Tibial nerve (tissue), 4 donors: ENCODE results near the gene PLCE1.

ENCODE experiments used
- CTCF ChIP-seq, 5 experiments: fragments of 200-600 bp in 3 of 5; fragments of 450-650 bp in 2 of 5; sonication (generic) in 3 of 5; IDR thresholded peaks; one replicate each; pipeline ENCODE4 v1.5.1; 2016 to 2019; ENCODE audit warnings: antibody characterized with exemption in 5 of 5, mild to moderate bottlenecking in 3 of 5, moderate library complexity in 2 of 5
- EP300 ChIP-seq, 2 donors: sonication (generic); formaldehyde crosslinking; IDR thresholded peaks; one replicate each; pipeline ENCODE4 v1.6.1; 2017; ENCODE audit warnings: antibody characterized with exemption in 2 of 2, mild to moderate bottlenecking in 1 of 2
- POLR2A ChIP-seq, 2 donors: fragments of 450-650 bp; IDR thresholded peaks; one replicate each; pipeline ENCODE4 v1.6.1; 2017; ENCODE audit warnings: antibody characterized with exemption in 2 of 2, mild to moderate bottlenecking in 2 of 2, moderate library complexity in 2 of 2

DNA sequence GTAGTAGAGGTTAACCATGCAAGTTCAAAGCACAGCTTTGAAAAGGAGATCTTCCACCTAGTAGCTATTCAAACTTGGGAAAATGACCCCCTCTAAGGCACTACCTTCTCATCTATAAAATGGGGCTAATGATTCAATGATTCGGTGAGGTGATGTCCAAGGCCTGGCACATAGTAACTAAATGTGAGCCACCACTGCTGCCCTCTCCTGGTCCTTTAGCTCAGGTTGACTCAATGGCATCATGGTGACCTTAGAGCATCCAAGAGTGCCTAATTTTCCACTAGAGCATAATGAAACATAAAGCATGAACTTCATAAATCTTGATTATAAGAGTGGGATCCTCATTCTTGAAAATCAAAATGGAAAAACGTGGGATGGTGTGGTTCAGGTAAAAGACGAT is 16.3 kb upstream of the PLCE1 start:
- no peak for TF ChIP-seq POLR2A (IDR thresholded peaks at IDR 0.05)
- no peak for TF ChIP-seq CTCF (IDR thresholded peaks at IDR 0.05)
- TF ChIP-seq EP300 (IDR thresholded peaks at IDR 0.05), result no peak
